DMS114 treated with DMSO at 0.1 percent for 48 hours (cell line): Measurements from ENCODE around the gene TSPAN12.

Experiments
- DNase-seq: peaks from one replicate; lab custom pipeline; 2025; ENCODE audit not compliant: unreplicated experiment; lab: John Stamatoyannopoulos, UW

The TSPAN12 gene

GRCh38 chr7:120760050-120760449, 97.9 kb downstream of the TSPAN12 start:
- DNase-seq, result no peak

- DNase-seq, result no peak
Measured at GRCh38 chr7:120743128-120743527, 114.8 kb downstream of the TSPAN12 start.

GRCh38 chr7:120742372-120742771, 115.6 kb downstream of the TSPAN12 start:
- no peak for DNase-seq

GRCh38 chr7:120741371-120742042, 116.4 kb downstream of the TSPAN12 start:
- no peak for DNase-seq

GRCh38 chr7:120740348-120740747, 117.6 kb downstream of the TSPAN12 start:
- DNase-seq, result no peak

GRCh38 chr7:120738816-120739215, 119.1 kb downstream of the TSPAN12 start:
- no peak for DNase-seq
